ENCODE data around the gene CLDN18.

Gene CLDN18

GRCh38 chr3:138009476-138010272, at the start of gene CLDN18:
TSS of gene CLDN18 (plus strand) at chr3:138010165. CDS start at chr3:138010226, 61 bp downstream.
- no peak within 1 kb of the TSS for H3K27ac Mint-ChIP-seq
- H3K4me3 Mint-ChIP-seq: no peak within 1 kb of the TSS
- H3K36me3 Mint-ChIP-seq: no peaks in the 10 kb centered on the region
- no peaks in the 10 kb centered on the region for H3K9me3 Mint-ChIP-seq (ENCODE audit: low read depth)
- no peaks in the 10 kb centered on the region for H3K4me1 Mint-ChIP-seq (ENCODE audit: low read depth)
- peaks cover 3% of the 10 kb centered on the region for H3K27me3 Mint-ChIP-seq

GRCh38 chr3:137962251-137962650, 47.7 kb upstream of the CLDN18 start:
- H3K27ac Mint-ChIP-seq: no peak overlapping the region
- no peak overlapping the region for H3K4me3 Mint-ChIP-seq
- peaks cover 2% of the 10 kb centered on the region for H3K27me3 Mint-ChIP-seq
- H3K36me3 Mint-ChIP-seq: no peaks in the 10 kb centered on the region
- no peaks in the 10 kb centered on the region for H3K9me3 Mint-ChIP-seq (ENCODE audit: low read depth)
- no peaks in the 10 kb centered on the region for H3K4me1 Mint-ChIP-seq (ENCODE audit: low read depth)

- Mint-ChIP-seq H3K36me3 (no peaks in the 10 kb centered on the region), H3K4me3 (no peak overlapping the region), H3K27ac (no peak overlapping the region), H3K4me1 (ENCODE audit: low read depth) (no peaks in the 10 kb centered on the region), H3K27me3 (peaks cover 2% of the 10 kb centered on the region), H3K9me3 (ENCODE audit: low read depth) (no peaks in the 10 kb centered on the region)
These were observed 46.5 kb upstream of the CLDN18 start for GRCh38 chr3:137963463-137963862.

GRCh38 chr3:137970914-137971831, 38.8 kb upstream of the CLDN18 start:
- H3K4me1 Mint-ChIP-seq (ENCODE audit: low read depth): peaks cover 3% of the 10 kb centered on the region
- H3K27me3 Mint-ChIP-seq: peaks cover 8% of the 10 kb centered on the region
- no peak overlapping the region for H3K4me3 Mint-ChIP-seq
- no peak overlapping the region for H3K27ac Mint-ChIP-seq
- H3K9me3 Mint-ChIP-seq (ENCODE audit: low read depth): no peaks in the 10 kb centered on the region
- no peaks in the 10 kb centered on the region for H3K36me3 Mint-ChIP-seq

GRCh38 chr3:137972396-137972795, 37.6 kb upstream of the CLDN18 start:
- H3K27me3 Mint-ChIP-seq: peaks cover 11% of the 10 kb centered on the region
- peaks cover 3% of the 10 kb centered on the region for H3K4me1 Mint-ChIP-seq (ENCODE audit: low read depth)
- H3K9me3 Mint-ChIP-seq (ENCODE audit: low read depth): no peaks in the 10 kb centered on the region
- H3K4me3 Mint-ChIP-seq: no peak overlapping the region
- H3K27ac Mint-ChIP-seq: no peak overlapping the region
- H3K36me3 Mint-ChIP-seq: no peaks in the 10 kb centered on the region

GRCh38 chr3:137978328-137978727, 31.6 kb upstream of the CLDN18 start:
- Mint-ChIP-seq H3K4me3 (no peak overlapping the region), H3K27me3 (peaks cover 5% of the 10 kb centered on the region), H3K36me3 (no peaks in the 10 kb centered on the region), H3K4me1 (ENCODE audit: low read depth) (no peaks in the 10 kb centered on the region), H3K27ac (no peak overlapping the region), H3K9me3 (ENCODE audit: low read depth) (no peaks in the 10 kb centered on the region)

GRCh38 chr3:137987723-137988122, 22.2 kb upstream of the CLDN18 start:
- no peaks in the 10 kb centered on the region for H3K27me3 Mint-ChIP-seq
- H3K9me3 Mint-ChIP-seq (ENCODE audit: low read depth): no peaks in the 10 kb centered on the region
- no peaks in the 10 kb centered on the region for H3K4me1 Mint-ChIP-seq (ENCODE audit: low read depth)
- H3K4me3 Mint-ChIP-seq: no peak overlapping the region
- H3K36me3 Mint-ChIP-seq: no peaks in the 10 kb centered on the region
- H3K27ac Mint-ChIP-seq: no peak overlapping the region

GRCh38 chr3:137988152-137988551, 21.8 kb upstream of the CLDN18 start:
- Mint-ChIP-seq H3K4me3 (no peak overlapping the region), H3K27ac (no peak overlapping the region), H3K27me3 (no peaks in the 10 kb centered on the region), H3K4me1 (ENCODE audit: low read depth) (no peaks in the 10 kb centered on the region), H3K36me3 (no peaks in the 10 kb centered on the region), H3K9me3 (ENCODE audit: low read depth) (no peaks in the 10 kb centered on the region)

GRCh38 chr3:137988982-137989381, 21.0 kb upstream of the CLDN18 start:
- Mint-ChIP-seq H3K27me3 (peaks cover 4% of the 10 kb centered on the region), H3K27ac (no peak overlapping the region), H3K4me1 (ENCODE audit: low read depth) (no peaks in the 10 kb centered on the region), H3K36me3 (no peaks in the 10 kb centered on the region), H3K4me3 (no peak overlapping the region), H3K9me3 (ENCODE audit: low read depth) (peaks cover 3% of the 10 kb centered on the region)

GRCh38 chr3:137990427-137990826, 19.5 kb upstream of the CLDN18 start:
- Mint-ChIP-seq H3K4me1 (ENCODE audit: low read depth) (no peaks in the 10 kb centered on the region), H3K36me3 (no peaks in the 10 kb centered on the region), H3K27me3 (peaks cover 7% of the 10 kb centered on the region), H3K27ac (no peak overlapping the region), H3K4me3 (no peak overlapping the region), H3K9me3 (ENCODE audit: low read depth) (peaks cover 15% of the 10 kb centered on the region)

GRCh38 chr3:137992592-137992991, 17.4 kb upstream of the CLDN18 start:
- Mint-ChIP-seq H3K4me1 (ENCODE audit: low read depth) (no peaks in the 10 kb centered on the region), H3K4me3 (no peak overlapping the region), H3K36me3 (no peaks in the 10 kb centered on the region), H3K9me3 (ENCODE audit: low read depth) (peaks cover 18% of the 10 kb centered on the region), H3K27me3 (peaks cover 8% of the 10 kb centered on the region), H3K27ac (no peak overlapping the region)

- H3K9me3 Mint-ChIP-seq (ENCODE audit: low read depth): peaks cover 18% of the 10 kb centered on the region
- no peak overlapping the region for H3K4me3 Mint-ChIP-seq
- H3K27me3 Mint-ChIP-seq: peaks cover 12% of the 10 kb centered on the region
- H3K4me1 Mint-ChIP-seq (ENCODE audit: low read depth): no peaks in the 10 kb centered on the region
- no peak overlapping the region for H3K27ac Mint-ChIP-seq
- H3K36me3 Mint-ChIP-seq: no peaks in the 10 kb centered on the region
These were observed 11.6 kb upstream of the CLDN18 start for GRCh38 chr3:137998121-137999042.

- no peaks in the 10 kb centered on the region for H3K9me3 Mint-ChIP-seq (ENCODE audit: low read depth)
- H3K27ac Mint-ChIP-seq: no peak overlapping the region
- no peak overlapping the region for H3K4me3 Mint-ChIP-seq
- no peaks in the 10 kb centered on the region for H3K4me1 Mint-ChIP-seq (ENCODE audit: low read depth)
- H3K36me3 Mint-ChIP-seq: no peaks in the 10 kb centered on the region
- peaks cover 5% of the 10 kb centered on the region for H3K27me3 Mint-ChIP-seq
These were observed 6.9 kb upstream of the CLDN18 start for GRCh38 chr3:138003069-138003468.

- H3K4me1 Mint-ChIP-seq (ENCODE audit: low read depth): no peaks in the 10 kb centered on the region
- no peaks in the 10 kb centered on the region for H3K9me3 Mint-ChIP-seq (ENCODE audit: low read depth)
- H3K36me3 Mint-ChIP-seq: no peaks in the 10 kb centered on the region
- H3K27me3 Mint-ChIP-seq: peaks cover 3% of the 10 kb centered on the region
- H3K27ac Mint-ChIP-seq: no peak overlapping the region
- no peak overlapping the region for H3K4me3 Mint-ChIP-seq
These were observed 4.3 kb upstream of the CLDN18 start for GRCh38 chr3:138005627-138006026.
